Measurements from ENCODE around the gene ARHGAP26. TPM values are rescaled to one million over a fixed set of nuclear protein-coding genes. Genes with fewer than 3 reads are reported as not detected.

The ARHGAP26 gene
- total and polyA plus RNA-seq, 7 experiments from 2014 or later, result 10.5 to 123 (median 22.7) TPM

DNA sequence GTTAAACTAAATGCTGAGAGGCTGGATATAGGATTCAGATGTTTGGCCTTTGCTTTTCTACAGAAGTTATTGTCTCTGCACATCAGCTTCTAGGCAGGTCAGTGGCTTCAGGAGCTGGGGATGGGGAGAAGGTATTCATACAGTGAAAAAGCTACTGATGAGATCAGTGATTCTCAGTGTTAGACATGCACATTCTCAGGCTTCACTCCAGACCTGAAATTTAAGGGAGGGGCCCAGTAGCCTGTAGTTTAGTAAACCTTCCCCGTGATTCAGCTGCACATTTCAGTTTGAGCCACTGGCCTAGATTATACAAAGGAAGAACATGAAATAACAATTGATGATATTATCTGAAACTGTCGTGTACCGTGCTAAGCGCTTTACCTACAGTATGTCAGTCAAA, 127.2 kb downstream of the ARHGAP26 start:
- Mint-ChIP-seq H3K9me3 (no peaks in the 10 kb centered on the region), H3K4me1 (peaks cover 0 to 7% (median 0%) of the 10 kb centered on the region in 7 donors), H3K4me3 (no peak overlapping the region), H3K27me3 (no peaks in the 10 kb centered on the region), H3K27ac (no peak overlapping the region), H3K36me3 (peaks cover 11 to 52% (median 27%) of the 10 kb centered on the region in 5 donors)
- H3K27ac ChIP-seq (ENCODE audit: low read depth, low read length), result no peak overlapping the region
- H3K36me3 ChIP-seq (ENCODE audit: control insufficient read depth in 2 of 3, insufficient read depth in 3 of 3, low read length in 3 of 3), result peaks cover 0 to 30% (median 6%) of the 10 kb centered on the region in 3 experiments
- CTCF ChIA-PET, result interaction anchor here (1.9 kb wide), 1 partner anchor 10 kb away, joined by 7 read pairs; no protein-coding TSS in a partner anchor
- no peak overlapping the region for H3K4me3 ChIP-seq (ENCODE audit: low read length)
- no peaks in the 10 kb centered on the region for H3K27me3 ChIP-seq (ENCODE audit: control insufficient read depth in 2 of 2, insufficient read depth in 2 of 2, low read length in 2 of 2)
- intact Hi-C loops (cut with micrococcal nuclease), result no loop called here
- ATAC-seq (no peak), DNase-seq (no peak)
- POLR2A ChIA-PET, result no interaction called here
- H3K4me1 ChIP-seq (ENCODE audit: control insufficient read depth in 2 of 2, insufficient read depth in 2 of 2, low read length in 2 of 2), result no peaks in the 10 kb centered on the region
- H3K9me3 ChIP-seq (ENCODE audit: control insufficient read depth in 2 of 3, low read length in 3 of 3), result no peaks in the 10 kb centered on the region

DNA sequence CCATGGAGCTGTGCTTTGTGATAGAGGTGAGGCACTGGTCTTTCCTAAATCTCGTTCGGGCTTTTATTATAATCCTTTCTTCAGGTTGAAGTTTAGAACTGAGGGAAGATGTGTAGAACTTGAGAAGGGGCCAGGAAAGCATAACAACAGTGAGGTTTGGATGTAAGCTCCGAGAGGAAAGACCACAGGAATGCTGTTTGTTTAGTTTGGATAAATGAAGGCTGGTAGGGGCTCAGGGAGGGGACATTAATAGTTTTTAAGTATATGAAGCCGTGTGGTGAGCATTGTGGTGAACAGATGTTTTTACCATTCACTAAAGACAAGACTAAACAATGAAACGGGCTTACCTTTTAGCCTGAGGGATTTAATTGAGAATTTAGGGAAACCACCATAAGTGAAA, 130.8 kb downstream of the ARHGAP26 start:
- Mint-ChIP-seq H3K4me3 (no peak overlapping the region), H3K27ac (peak overlapping the region in 1 of 9 donors; percentile 3), H3K36me3 (peaks cover 24 to 59% (median 41%) of the 10 kb centered on the region in 5 donors), H3K27me3 (no peaks in the 10 kb centered on the region), H3K4me1 (peaks cover 0 to 7% (median 0%) of the 10 kb centered on the region in 7 donors), H3K9me3 (no peaks in the 10 kb centered on the region)
- no peak for DNase-seq
- ATAC-seq, result no peak
- Histone ChIP-seq H3K9me3 (ENCODE audit: control insufficient read depth in 2 of 3, low read length in 3 of 3) (no peaks in the 10 kb centered on the region), H3K4me1 (ENCODE audit: control insufficient read depth in 2 of 2, insufficient read depth in 2 of 2, low read length in 2 of 2) (no peaks in the 10 kb centered on the region), H3K27ac (ENCODE audit: low read depth, low read length) (no peak overlapping the region), H3K36me3 (ENCODE audit: control insufficient read depth in 2 of 3, insufficient read depth in 3 of 3, low read length in 3 of 3) (peaks cover 0 to 48% (median 16%) of the 10 kb centered on the region in 3 experiments), H3K27me3 (ENCODE audit: control insufficient read depth in 2 of 2, insufficient read depth in 2 of 2, low read length in 2 of 2) (no peaks in the 10 kb centered on the region), H3K4me3 (ENCODE audit: low read length) (no peak overlapping the region)
- ChIA-PET POLR2A (no interaction called here), CTCF (no interaction called here)
- intact Hi-C loops (cut with micrococcal nuclease), result no loop called here

- intact Hi-C loops (cut with micrococcal nuclease), result no loop called here
- no peak overlapping the region for H3K27ac ChIP-seq (ENCODE audit: low read depth, low read length)
- Mint-ChIP-seq H3K9me3 (no peaks in the 10 kb centered on the region), H3K4me1 (peaks cover 0 to 2% (median 0%) of the 10 kb centered on the region in 7 donors), H3K27me3 (no peaks in the 10 kb centered on the region), H3K27ac (no peak overlapping the region), H3K36me3 (peaks cover 22 to 61% (median 40%) of the 10 kb centered on the region in 5 donors), H3K4me3 (no peak overlapping the region)
- H3K4me3 ChIP-seq (ENCODE audit: low read length), result no peak overlapping the region
- DNase-seq (no peak), ATAC-seq (no peak)
- no peaks in the 10 kb centered on the region for H3K4me1 ChIP-seq (ENCODE audit: control insufficient read depth in 2 of 2, insufficient read depth in 2 of 2, low read length in 2 of 2)
- ChIA-PET POLR2A (no interaction called here), CTCF (no interaction called here)
- H3K27me3 ChIP-seq (ENCODE audit: control insufficient read depth in 2 of 2, insufficient read depth in 2 of 2, low read length in 2 of 2), result no peaks in the 10 kb centered on the region
- H3K9me3 ChIP-seq (ENCODE audit: control insufficient read depth in 2 of 3, low read length in 3 of 3), result no peaks in the 10 kb centered on the region
- peaks cover 0 to 53% (median 10%) of the 10 kb centered on the region in 3 experiments for H3K36me3 ChIP-seq (ENCODE audit: control insufficient read depth in 2 of 3, insufficient read depth in 3 of 3, low read length in 3 of 3)
Measured at GRCh38 chr5:142901476-142902185, 131.5 kb downstream of the ARHGAP26 start.

DNA sequence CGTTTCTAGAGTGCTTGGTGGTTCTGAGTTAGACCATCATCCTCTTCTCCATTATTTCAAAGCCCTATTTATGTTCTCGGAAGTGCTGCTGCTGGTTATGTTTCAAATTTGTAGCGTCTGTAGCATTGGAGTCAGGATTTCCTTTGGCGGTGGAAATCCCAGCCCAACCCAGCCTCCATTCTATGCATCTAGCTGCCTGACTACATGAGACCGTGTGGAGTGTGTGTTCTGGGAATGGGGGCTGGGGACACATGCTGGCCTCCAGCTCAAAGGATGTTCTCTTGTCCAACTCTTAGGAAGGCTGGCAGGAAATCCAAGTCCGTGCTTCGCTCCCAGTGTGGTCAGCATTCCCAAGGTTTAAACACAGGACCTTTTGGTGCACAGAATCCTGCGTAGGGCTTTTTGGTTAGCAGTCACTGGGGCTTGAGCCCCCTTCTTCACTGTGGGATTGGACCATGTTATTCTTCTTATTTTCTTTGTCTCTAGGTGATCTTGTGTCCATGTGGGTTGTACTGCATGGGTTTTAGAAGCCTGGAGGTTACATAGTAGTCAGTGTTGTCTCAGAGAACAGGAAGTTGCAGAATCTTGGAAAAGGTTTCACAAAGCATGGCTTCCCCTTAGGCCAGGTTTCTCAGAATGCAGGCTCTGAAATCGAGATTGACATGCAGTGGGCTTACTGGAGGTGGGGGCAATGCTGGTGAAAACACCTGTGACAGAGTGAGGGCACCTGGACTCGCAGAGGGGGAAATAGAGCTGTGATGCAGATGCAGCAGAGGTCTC, 132.2 kb downstream of the ARHGAP26 start:
- DNase-seq, result no peak
- ChIA-PET POLR2A (no interaction called here), CTCF (no interaction called here)
- peaks cover 22 to 65% (median 40%) of the 10 kb centered on the region in 5 donors for H3K36me3 Mint-ChIP-seq
- H3K9me3 ChIP-seq (ENCODE audit: control insufficient read depth in 2 of 3, low read length in 3 of 3), result no peaks in the 10 kb centered on the region
- no peaks in the 10 kb centered on the region for H3K9me3 Mint-ChIP-seq
- no peak overlapping the region for H3K27ac ChIP-seq (ENCODE audit: low read depth, low read length)
- peak; percentile 34 for ATAC-seq
- no peak overlapping the region for H3K4me3 ChIP-seq (ENCODE audit: low read length)
- H3K4me1 ChIP-seq (ENCODE audit: control insufficient read depth in 2 of 2, insufficient read depth in 2 of 2, low read length in 2 of 2), result no peaks in the 10 kb centered on the region
- H3K36me3 ChIP-seq (ENCODE audit: control insufficient read depth in 2 of 3, insufficient read depth in 3 of 3, low read length in 3 of 3), result peaks cover 0 to 56% (median 10%) of the 10 kb centered on the region in 3 experiments
- H3K27me3 Mint-ChIP-seq, result no peaks in the 10 kb centered on the region
- peaks cover 0 to 2% (median 0%) of the 10 kb centered on the region in 7 donors for H3K4me1 Mint-ChIP-seq
- H3K27ac Mint-ChIP-seq, result peak overlapping the region in 2 of 9 donors; percentile 28 to 43
- intact Hi-C loops (cut with micrococcal nuclease), result no loop called here
- no peak overlapping the region for H3K4me3 Mint-ChIP-seq
- no peaks in the 10 kb centered on the region for H3K27me3 ChIP-seq (ENCODE audit: control insufficient read depth in 2 of 2, insufficient read depth in 2 of 2, low read length in 2 of 2)

DNA sequence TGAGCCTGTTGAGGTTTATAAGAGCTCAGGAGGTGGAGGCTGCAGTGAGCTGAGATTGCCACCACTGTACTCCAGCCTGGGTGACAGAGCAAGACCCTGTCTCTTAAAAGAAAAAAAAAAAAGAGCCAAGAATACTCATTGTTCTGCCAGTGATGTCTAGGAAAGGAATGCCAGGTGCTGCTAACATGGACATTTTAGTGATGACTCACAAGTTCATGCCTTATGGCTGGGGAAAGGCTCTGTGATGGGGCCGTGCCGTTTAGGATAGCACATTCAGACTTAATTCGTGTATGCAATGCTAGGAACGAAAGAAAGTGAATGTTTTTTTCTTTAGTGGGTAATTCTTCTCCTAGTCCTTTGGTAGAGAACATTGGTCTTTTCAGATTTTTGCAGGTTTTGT, 134.2 kb downstream of the ARHGAP26 start:
- H3K36me3 Mint-ChIP-seq, result peaks cover 27 to 75% (median 42%) of the 10 kb centered on the region in 5 donors
- intact Hi-C loops (cut with micrococcal nuclease), result no loop called here

GRCh38 chr5:142905348-142905747, 135.2 kb downstream of the ARHGAP26 start:
- H3K36me3 ChIP-seq (ENCODE audit: control insufficient read depth in 2 of 3, insufficient read depth in 3 of 3, low read length in 3 of 3), result peaks cover 0 to 69% (median 10%) of the 10 kb centered on the region in 3 experiments
- H3K4me1 ChIP-seq (ENCODE audit: control insufficient read depth in 2 of 2, insufficient read depth in 2 of 2, low read length in 2 of 2), result no peaks in the 10 kb centered on the region
- POLR2A ChIA-PET, result no interaction called here
- no peaks in the 10 kb centered on the region for H3K9me3 ChIP-seq (ENCODE audit: control insufficient read depth in 2 of 3, low read length in 3 of 3)
- DNase-seq, result no peak
- H3K27ac Mint-ChIP-seq, result no peak overlapping the region
- no peaks in the 10 kb centered on the region for H3K27me3 ChIP-seq (ENCODE audit: control insufficient read depth in 2 of 2, insufficient read depth in 2 of 2, low read length in 2 of 2)
- H3K4me1 Mint-ChIP-seq, result peaks cover 0 to 2% (median 0%) of the 10 kb centered on the region in 7 donors
- H3K27me3 Mint-ChIP-seq, result no peaks in the 10 kb centered on the region
- intact Hi-C loops (cut with micrococcal nuclease), result no loop called here
- H3K4me3 Mint-ChIP-seq, result no peak overlapping the region
- no peak for ATAC-seq
- no peaks in the 10 kb centered on the region for H3K9me3 Mint-ChIP-seq
- CTCF ChIA-PET, result interaction anchor here (1.2 kb wide), 1 partner anchor 16 kb away, joined by 3 read pairs; no protein-coding TSS in a partner anchor
- no peak overlapping the region for H3K4me3 ChIP-seq (ENCODE audit: low read length)
- no peak overlapping the region for H3K27ac ChIP-seq (ENCODE audit: low read depth, low read length)
- H3K36me3 Mint-ChIP-seq, result peaks cover 27 to 71% (median 42%) of the 10 kb centered on the region in 5 donors

More for the DNA sequence above, 134.2 kb downstream of the ARHGAP26 start:
- Mint-ChIP-seq H3K9me3 (no peaks in the 10 kb centered on the region), H3K27ac (no peak overlapping the region), H3K4me1 (peaks cover 0 to 2% (median 0%) of the 10 kb centered on the region in 7 donors), H3K4me3 (no peak overlapping the region), H3K27me3 (no peaks in the 10 kb centered on the region)
- Histone ChIP-seq H3K27ac (ENCODE audit: low read depth, low read length) (no peak overlapping the region), H3K4me3 (ENCODE audit: low read length) (no peak overlapping the region), H3K4me1 (ENCODE audit: control insufficient read depth in 2 of 2, insufficient read depth in 2 of 2, low read length in 2 of 2) (no peaks in the 10 kb centered on the region), H3K27me3 (ENCODE audit: control insufficient read depth in 2 of 2, insufficient read depth in 2 of 2, low read length in 2 of 2) (no peaks in the 10 kb centered on the region), H3K9me3 (ENCODE audit: control insufficient read depth in 2 of 3, low read length in 3 of 3) (no peaks in the 10 kb centered on the region), H3K36me3 (ENCODE audit: control insufficient read depth in 2 of 3, insufficient read depth in 3 of 3, low read length in 3 of 3) (peaks cover 0 to 70% (median 10%) of the 10 kb centered on the region in 3 experiments)
- ATAC-seq (no peak), DNase-seq (no peak)
- CTCF ChIA-PET, result no interaction called here
- POLR2A ChIA-PET, result no interaction called here

Data from naive thymus-derived CD4-positive, alpha-beta T cell (primary cell).